Loucy (cell line): ENCODE results near the gene ACVR1B.

Experiments
- H2AFZ ChIP-seq: fragments of 200-600 bp; sonication (generic); 2 replicates; pipeline ENCODE4 v1.6.0; 2016; ENCODE audit warnings: antibody characterized with exemption, mild to moderate bottlenecking, low read length, moderate library complexity
- H3F3A ChIP-seq: fragments of 200-600 bp; 2 replicates; pipeline ENCODE4 v1.6.0; 2016; ENCODE audit warnings: antibody characterized with exemption, low read depth, mild to moderate bottlenecking
- H3K27me3 ChIP-seq: fragments of 200-600 bp; sonication (generic); 2 replicates; pipeline ENCODE4 v1.6.1; 2014; ENCODE audit warnings: low read length, mild to moderate bottlenecking; ENCODE audit not compliant: insufficient read depth, poor library complexity, severe bottlenecking
- H3K36me3 ChIP-seq: fragments of 200-600 bp; sonication (generic); 2 replicates; pipeline ENCODE4 v1.6.1; 2016; ENCODE audit warnings: low read length; ENCODE audit not compliant: insufficient read depth
- H3K4me1 ChIP-seq: fragments of 200-600 bp; sonication (generic); 2 replicates; pipeline ENCODE4 v1.5.1; 2014; ENCODE audit warnings: low read length, mild to moderate bottlenecking; ENCODE audit not compliant: insufficient read depth, poor library complexity, severe bottlenecking
- H3K4me2 ChIP-seq: fragments of 200-600 bp; sonication (generic); 2 replicates; pipeline ENCODE4 v1.6.0; 2014; ENCODE audit warnings: antibody characterized with exemption, low read length, low read depth, mild to moderate bottlenecking; ENCODE audit not compliant: poor library complexity, severe bottlenecking
- H3K4me3 ChIP-seq: fragments of 200-600 bp; sonication (generic); 2 replicates; pipeline ENCODE4 v1.5.1; 2014; ENCODE audit warnings: low read length, mild to moderate bottlenecking, mixed read lengths; ENCODE audit not compliant: poor library complexity, severe bottlenecking
- H3K79me2 ChIP-seq: fragments of 200-600 bp; sonication (generic); 2 replicates; pipeline ENCODE4 v1.6.1; 2014; ENCODE audit warnings: low read length; ENCODE audit not compliant: insufficient read depth
- H3K9ac ChIP-seq: fragments of 200-600 bp; sonication (generic); 2 replicates; pipeline ENCODE4 v1.6.0; 2014; ENCODE audit warnings: mild to moderate bottlenecking, low read depth, low read length, moderate library complexity; ENCODE audit not compliant: poor library complexity, severe bottlenecking
- H3K9me2 ChIP-seq: fragments of 200-600 bp; sonication (generic); replicated peaks from 2 replicates; pipeline ENCODE4 v1.6.1; 2016; ENCODE audit warnings: low read depth, low read length, mixed read lengths
- H3K9me3 ChIP-seq: fragments of 200-600 bp; sonication (generic); 2 replicates; pipeline ENCODE4 v1.6.1; 2014; ENCODE audit warnings: mild to moderate bottlenecking, antibody characterized with exemption, low read length, low read depth; ENCODE audit not compliant: insufficient read depth
- H4K20me1 ChIP-seq: fragments of 200-600 bp; sonication (generic); 2 replicates; pipeline ENCODE4 v1.6.0; 2014; ENCODE audit warnings: antibody characterized with exemption, low read length, mild to moderate bottlenecking; ENCODE audit not compliant: insufficient read depth, poor library complexity, severe bottlenecking
- EZH2phosphoT487 ChIP-seq: fragments of 200-600 bp; IDR thresholded peaks from 2 replicates; pipeline ENCODE4 v1.6.1; 2018; ENCODE audit warnings: antibody characterized with exemption, mild to moderate bottlenecking, moderate library complexity, borderline replicate concordance
- TF ChIP-seq, protein P1 (sequence below): fragments of 200-600 bp; sonication (generic); conservative IDR thresholded peaks from 2 replicates; pipeline ENCODE4 v1.5.1; 2014; ENCODE audit warnings: mild to moderate bottlenecking, antibody characterized with exemption, low read length

Gene ACVR1B

DNA sequence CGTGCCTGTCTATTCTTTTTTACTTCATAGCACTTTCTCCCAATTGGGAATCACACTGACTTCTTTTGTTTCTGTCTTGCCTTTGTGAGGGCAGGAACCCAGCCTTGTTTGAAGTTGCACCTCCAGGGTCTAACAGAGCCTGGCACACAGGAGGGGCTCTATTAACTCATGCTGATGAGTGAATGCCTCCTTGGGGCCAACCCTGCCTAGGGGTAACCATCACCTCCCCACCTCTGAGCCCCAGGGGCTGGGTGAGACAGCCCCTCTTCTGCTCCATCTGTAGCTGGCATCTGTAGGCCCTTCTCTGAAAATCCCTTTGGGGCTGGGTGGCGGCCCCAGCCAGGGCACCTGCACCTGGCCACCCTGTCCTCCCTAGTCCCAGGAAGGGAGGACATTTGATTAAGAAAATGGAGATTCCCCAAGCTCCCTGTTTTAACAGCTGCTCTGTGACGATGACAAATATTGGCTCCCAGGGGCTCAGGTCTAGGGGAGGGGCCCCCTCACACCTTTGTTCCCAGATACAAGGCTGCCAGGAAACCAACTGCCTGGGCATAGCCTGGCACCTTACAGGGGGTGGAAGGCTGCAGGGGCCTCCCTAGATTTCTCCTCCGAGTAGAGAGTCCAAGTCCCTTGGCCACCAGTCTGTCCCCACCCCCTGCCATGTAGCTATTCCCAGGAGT, 67.1 kb downstream of the ACVR1B start:
- Histone ChIP-seq H3K36me3 (no peaks in the 10 kb centered on the region), H3K9me2 (no peaks in the 10 kb centered on the region), H3K79me2 (no peaks in the 10 kb centered on the region), H3K4me1 (peaks cover 26% of the 10 kb centered on the region), H3K4me2 (no peak overlapping the region), H3K9me3 (no peaks in the 10 kb centered on the region), H3K4me3 (no peak overlapping the region), H2AFZ (no peak overlapping the region), H3K27me3 (no peaks in the 10 kb centered on the region), H3F3A (no peaks in the 10 kb centered on the region), H3K9ac (no peak overlapping the region), H4K20me1 (no peaks in the 10 kb centered on the region)
- no peak for TF ChIP-seq EZH2phosphoT487
- TF ChIP-seq, protein P1, sequence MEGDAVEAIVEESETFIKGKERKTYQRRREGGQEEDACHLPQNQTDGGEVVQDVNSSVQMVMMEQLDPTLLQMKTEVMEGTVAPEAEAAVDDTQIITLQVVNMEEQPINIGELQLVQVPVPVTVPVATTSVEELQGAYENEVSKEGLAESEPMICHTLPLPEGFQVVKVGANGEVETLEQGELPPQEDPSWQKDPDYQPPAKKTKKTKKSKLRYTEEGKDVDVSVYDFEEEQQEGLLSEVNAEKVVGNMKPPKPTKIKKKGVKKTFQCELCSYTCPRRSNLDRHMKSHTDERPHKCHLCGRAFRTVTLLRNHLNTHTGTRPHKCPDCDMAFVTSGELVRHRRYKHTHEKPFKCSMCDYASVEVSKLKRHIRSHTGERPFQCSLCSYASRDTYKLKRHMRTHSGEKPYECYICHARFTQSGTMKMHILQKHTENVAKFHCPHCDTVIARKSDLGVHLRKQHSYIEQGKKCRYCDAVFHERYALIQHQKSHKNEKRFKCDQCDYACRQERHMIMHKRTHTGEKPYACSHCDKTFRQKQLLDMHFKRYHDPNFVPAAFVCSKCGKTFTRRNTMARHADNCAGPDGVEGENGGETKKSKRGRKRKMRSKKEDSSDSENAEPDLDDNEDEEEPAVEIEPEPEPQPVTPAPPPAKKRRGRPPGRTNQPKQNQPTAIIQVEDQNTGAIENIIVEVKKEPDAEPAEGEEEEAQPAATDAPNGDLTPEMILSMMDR: no peak

DNA sequence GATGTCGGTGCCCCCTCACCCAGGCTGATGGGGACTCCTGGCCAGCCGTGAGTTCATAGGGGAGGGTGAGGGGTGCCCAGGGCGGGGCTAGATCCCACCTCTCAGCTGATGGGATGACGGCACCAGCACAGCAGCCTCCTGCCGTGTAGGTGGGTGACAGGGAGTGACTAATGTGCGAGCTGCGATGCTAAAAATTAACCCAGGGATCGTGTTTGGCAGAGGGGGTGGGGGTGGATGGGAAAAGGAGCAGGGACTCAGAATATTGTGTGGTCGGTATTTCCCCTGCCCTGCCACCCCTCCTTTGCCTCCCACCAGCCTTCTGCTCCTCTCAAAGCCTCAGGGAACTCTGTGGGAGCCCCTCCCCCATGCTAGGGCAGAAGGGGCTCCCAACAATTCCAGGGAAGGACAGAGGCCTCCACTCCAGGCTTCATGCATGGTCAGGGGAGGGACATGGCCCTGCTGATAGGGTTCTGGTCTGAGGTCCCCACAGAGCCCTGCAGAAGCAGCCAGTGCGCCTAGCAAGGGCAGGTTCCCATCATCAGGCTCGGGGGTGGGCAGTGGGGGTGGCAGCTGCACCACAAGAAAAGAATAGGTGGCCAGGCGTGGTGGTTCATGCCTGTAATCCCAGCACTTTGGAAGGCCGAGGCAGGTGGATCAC, 67.7 kb downstream of the ACVR1B start:
- H3K9me2 ChIP-seq: no peaks in the 10 kb centered on the region
- H3F3A ChIP-seq: no peaks in the 10 kb centered on the region
- no peaks in the 10 kb centered on the region for H3K36me3 ChIP-seq
- no peak overlapping the region for H3K9ac ChIP-seq
- no peaks in the 10 kb centered on the region for H3K27me3 ChIP-seq
- no peaks in the 10 kb centered on the region for H3K9me3 ChIP-seq
- H2AFZ ChIP-seq: no peak overlapping the region
- H3K4me2 ChIP-seq: no peak overlapping the region
- H3K4me1 ChIP-seq: peaks cover 27% of the 10 kb centered on the region
- no peak for TF ChIP-seq EZH2phosphoT487
- TF ChIP-seq, protein P1: no peak
- no peaks in the 10 kb centered on the region for H4K20me1 ChIP-seq
- H3K79me2 ChIP-seq: no peaks in the 10 kb centered on the region
- H3K4me3 ChIP-seq: no peak overlapping the region

- Histone ChIP-seq H3K4me3 (peak overlapping the region; percentile 68), H3K9ac (peak overlapping the region; percentile 56), H4K20me1 (no peaks in the 10 kb centered on the region), H3K4me2 (peak overlapping the region; percentile 78), H3K9me2 (no peaks in the 10 kb centered on the region), H2AFZ (peak overlapping the region; percentile 83), H3K4me1 (peaks cover 27% of the 10 kb centered on the region), H3K79me2 (no peaks in the 10 kb centered on the region), H3K9me3 (no peaks in the 10 kb centered on the region), H3K27me3 (no peaks in the 10 kb centered on the region), H3F3A (no peaks in the 10 kb centered on the region), H3K36me3 (no peaks in the 10 kb centered on the region)
- TF ChIP-seq EZH2phosphoT487: no peak
- TF ChIP-seq, protein P1: peak; percentile 86
These were observed 69.2 kb downstream of the ACVR1B start for GRCh38 chr12:52020539-52021336.
